Upper lobe of left lung (tissue), 6 donors: ENCODE results near the gene MASP2. TPM values are rescaled to one million over a fixed set of nuclear protein-coding genes. Genes with fewer than 3 reads are reported as not detected.
"Not testable (repeated sequence)": the region's sequence is repeated elsewhere in the genome, so short reads cannot be mapped to it uniquely, and the experiment has no call there.

Experiments
- ATAC-seq, 2 donors: fragments of 200-7000 bp; cut with Tn5 transposase; one replicate each; pipeline ENCODE4 v1.9.1; 2022; ENCODE audit warnings: mild to moderate bottlenecking in 2 of 2, moderate library complexity in 2 of 2; ENCODE audit not compliant: low FRiP score in 2 of 2
- DNase-seq, 2 donors: peaks; one replicate each; pipeline ENCODE4 v3.0.0-alpha.2; 2019 to 2020
- H3K27ac ChIP-seq, 4 donors: fragments of 200-600 bp; sonication (generic); one replicate each; pipeline ENCODE4 v1.5.1; 2016 to 2019
- H3K27me3 ChIP-seq, 4 donors: fragments of 200-600 bp; sonication (generic); one replicate each; pipeline ENCODE4 v1.5.1; 2017 to 2019
- H3K36me3 ChIP-seq, 4 donors: fragments of 200-600 bp; sonication (generic); one replicate each; pipeline ENCODE4 v1.5.1; 2016 to 2019
- H3K4me1 ChIP-seq, 4 donors: fragments of 200-600 bp; sonication (generic); one replicate each; pipeline ENCODE4 v1.5.1; 2018 to 2019
- H3K4me3 ChIP-seq, 4 donors: fragments of 200-600 bp; sonication (generic); one replicate each; pipeline ENCODE4 v1.5.1; 2017 to 2019; ENCODE audit warnings: mild to moderate bottlenecking in 2 of 4, moderate library complexity in 1 of 4
- H3K9me3 ChIP-seq, 4 donors: fragments of 200-600 bp; sonication (generic); one replicate each; pipeline ENCODE4 v1.5.1; 2018 to 2019
- CTCF ChIP-seq, 6 experiments: fragments of 450-650 bp in 4 of 6; fragments of 200-600 bp in 2 of 6; sonication (generic) in 2 of 6; IDR thresholded peaks; one replicate each; pipeline ENCODE4 v1.5.1; 2016 to 2019; ENCODE audit warnings: antibody characterized with exemption in 6 of 6
- EP300 ChIP-seq, 4 donors: sonication (generic); formaldehyde crosslinking; IDR thresholded peaks; one replicate each; pipeline ENCODE4 v1.5.1; 2017; ENCODE audit warnings: antibody characterized with exemption in 4 of 4, control low read depth in 2 of 4
- POLR2A ChIP-seq, 4 donors: fragments of 450-650 bp; IDR thresholded peaks; one replicate each; pipeline ENCODE4 v1.5.1; 2016 to 2017; ENCODE audit warnings: antibody characterized with exemption in 4 of 4, mild to moderate bottlenecking in 2 of 4
- POLR2AphosphoS5 ChIP-seq, 2 donors: sonication (generic); formaldehyde crosslinking; IDR thresholded peaks; one replicate each; pipeline ENCODE4 v1.5.1; 2017; ENCODE audit warnings: antibody characterized with exemption in 2 of 2
- WGBS, 2 donors: methylation state at CpG; one replicate each; pipeline ENCODE4 v1.1.5; 2017 to 2018; 5-methylcytosine and 5-hydroxymethylcytosine counted together
- total RNA-seq, 6 donors: library from RNA; depleted of rRNA in 4 of 6; stranded (reverse); fragments of >200 nt in 4 of 6; gene quantifications; one replicate each; pipeline versions ENCODE4 v1.1.0 to v1.2.1, GENCODE V29; 2016 to 2021
- donor health status: DM: no; HTN: no; CAD: no; lungs with moderate emphysema.
- donor health status: DM: no; HTN: yes; CAD: no; lungs with severe emphysema.

The MASP2 gene
- total RNA-seq, 6 donors from 2014 or later, result not detected

- no peak overlapping the region for H3K27ac ChIP-seq
- no peaks in the 10 kb centered on the region for H3K27me3 ChIP-seq
- 82 to 83% methylated on average over 6 to 16 of the region's 16 CpGs for WGBS, 2 donors
- H3K4me1 ChIP-seq, result peaks cover 0 to 5% (median 0%) of the 10 kb centered on the region in 4 donors
- DNase-seq, result no peak
- H3K36me3 ChIP-seq, result no peaks in the 10 kb centered on the region
- no peak overlapping the region for H3K4me3 ChIP-seq
- no peak for ATAC-seq
- H3K9me3 ChIP-seq, result no peaks in the 10 kb centered on the region
- TF ChIP-seq POLR2AphosphoS5 (IDR thresholded peaks at IDR 0.05), result no peak
- TF ChIP-seq EP300 (IDR thresholded peaks at IDR 0.05), result no peak
- no peak for TF ChIP-seq POLR2A (IDR thresholded peaks at IDR 0.05)
- TF ChIP-seq CTCF (IDR thresholded peaks at IDR 0.05), result no peak
Measured at GRCh38 chr1:11044086-11044848, 2.8 kb downstream of the MASP2 start.

GRCh38 chr1:11042995-11043874, 3.8 kb downstream of the MASP2 start:
- no peaks in the 10 kb centered on the region for H3K9me3 ChIP-seq
- 84 to 85% methylated on average over 9 to 19 of the region's 19 CpGs for WGBS, 2 donors
- no peak for DNase-seq
- H3K36me3 ChIP-seq, result no peaks in the 10 kb centered on the region
- H3K4me3 ChIP-seq, result no peak overlapping the region
- no peak overlapping the region for H3K27ac ChIP-seq
- peaks cover 0 to 5% (median 0%) of the 10 kb centered on the region in 4 donors for H3K4me1 ChIP-seq
- no peak for ATAC-seq
- no peaks in the 10 kb centered on the region for H3K27me3 ChIP-seq
- TF ChIP-seq POLR2AphosphoS5 (IDR thresholded peaks at IDR 0.05), result no peak
- TF ChIP-seq POLR2A (IDR thresholded peaks at IDR 0.05), result no peak
- no peak for TF ChIP-seq CTCF (IDR thresholded peaks at IDR 0.05)
- no peak for TF ChIP-seq EP300 (IDR thresholded peaks at IDR 0.05)

GRCh38 chr1:11042065-11042464, 5.0 kb downstream of the MASP2 start:
- H3K9me3 ChIP-seq, result no peaks in the 10 kb centered on the region
- H3K27me3 ChIP-seq, result no peaks in the 10 kb centered on the region
- DNase-seq (no peak), ATAC-seq (no peak)
- peaks cover 0 to 5% (median 0%) of the 10 kb centered on the region in 4 donors for H3K4me1 ChIP-seq
- H3K36me3 ChIP-seq, result no peaks in the 10 kb centered on the region
- no peak for TF ChIP-seq EP300 (IDR thresholded peaks at IDR 0.05)
- no peak for TF ChIP-seq POLR2A (IDR thresholded peaks at IDR 0.05)
- no peak for TF ChIP-seq POLR2AphosphoS5 (IDR thresholded peaks at IDR 0.05)
- no peak for TF ChIP-seq CTCF (IDR thresholded peaks at IDR 0.05)
- H3K4me3 ChIP-seq, result no peak overlapping the region
- H3K27ac ChIP-seq, result no peak overlapping the region
- WGBS, 2 donors, result 74 to 79% methylated on average over 3 of the region's 3 CpGs

GRCh38 chr1:11041048-11041447, 6.0 kb downstream of the MASP2 start:
- no peak for DNase-seq
- Histone ChIP-seq H3K36me3 (no peaks in the 10 kb centered on the region), H3K9me3 (no peaks in the 10 kb centered on the region), H3K27me3 (no peaks in the 10 kb centered on the region), H3K27ac (no peak overlapping the region), H3K4me3 (no peak overlapping the region), H3K4me1 (peaks cover 0 to 5% (median 0%) of the 10 kb centered on the region in 4 donors)
- TF ChIP-seq POLR2AphosphoS5 (IDR thresholded peaks at IDR 0.05), result no peak
- no peak for TF ChIP-seq EP300 (IDR thresholded peaks at IDR 0.05)
- no peak for TF ChIP-seq POLR2A (IDR thresholded peaks at IDR 0.05)
- TF ChIP-seq CTCF (IDR thresholded peaks at IDR 0.05), result no peak
- ATAC-seq, result no peak

GRCh38 chr1:11040105-11040429, 7.0 kb downstream of the MASP2 start:
- H3K27ac ChIP-seq, H3K27me3 ChIP-seq, H3K9me3 ChIP-seq, H3K4me1 ChIP-seq, H3K36me3 ChIP-seq, H3K4me3 ChIP-seq, ATAC-seq, DNase-seq: not testable (repeated sequence)
- WGBS, 2 donors, result 86 to 90% methylated on average over 7 of the region's 7 CpGs
